Spleen (tissue), 11 donors: ENCODE results near the gene EPHB3. TPM values are rescaled to one million over a fixed set of nuclear protein-coding genes. Genes with fewer than 3 reads are reported as not detected.

Experiments used
- DNase-seq: peaks from one replicate; pipeline ENCODE4 v3.0.0-alpha.2; 2020
- H3K27ac ChIP-seq, 8 donors: fragments of 200-600 bp; sonication (generic) in 7 of 8; 1 replicate in 4 of 8; 2 replicates in 4 of 8; pipeline versions ENCODE4 v1.5.0 to v1.8.0; 2016 to 2021; ENCODE audit warnings: inconsistent platforms in 4 of 8, mild to moderate bottlenecking in 4 of 8, moderate library complexity in 1 of 8
- H3K27me3 ChIP-seq, 7 donors: fragments of 200-600 bp; sonication (generic) in 6 of 7; replicated peaks in 1 of 7; 1 replicate in 4 of 7; 2 replicates in 3 of 7; pipeline versions ENCODE4 v1.5.0 to v1.8.0; 2016 to 2021; ENCODE audit warnings: inconsistent platforms in 3 of 7, mild to moderate bottlenecking in 1 of 7
- H3K36me3 ChIP-seq, 6 donors: fragments of 200-600 bp; sonication (generic) in 5 of 6; 1 replicate in 4 of 6; 2 replicates in 2 of 6; pipeline versions ENCODE4 v1.5.0 to v1.8.0; 2016 to 2021; ENCODE audit warnings: inconsistent platforms in 2 of 6
- H3K4me1 ChIP-seq, 6 donors: fragments of 200-600 bp; sonication (generic) in 5 of 6; 1 replicate in 3 of 6; 2 replicates in 3 of 6; pipeline versions ENCODE4 v1.5.0 to v1.8.0; 2016 to 2021; ENCODE audit warnings: inconsistent platforms in 3 of 6
- H3K4me3 ChIP-seq, 8 donors: fragments of 200-600 bp; sonication (generic) in 7 of 8; 1 replicate in 4 of 8; 2 replicates in 4 of 8; pipeline versions ENCODE4 v1.5.0 to v1.8.0; 2016 to 2021; ENCODE audit warnings: inconsistent platforms in 4 of 8, mild to moderate bottlenecking in 4 of 8, moderate library complexity in 2 of 8
- H3K9me3 ChIP-seq, 8 donors: fragments of 200-600 bp; sonication (generic) in 7 of 8; 1 replicate in 4 of 8; 2 replicates in 4 of 8; pipeline versions ENCODE4 v1.5.0 to v1.8.0; 2016 to 2021; ENCODE audit warnings: inconsistent platforms in 4 of 8
- CTCF ChIP-seq, 11 experiments: fragments of 200-600 bp in 7 of 11; fragments of 450-650 bp in 4 of 11; sonication (generic) in 4 of 11; IDR thresholded peaks in 8 of 11; conservative IDR thresholded peaks in 3 of 11; 1 replicate in 7 of 11; 2 replicates in 4 of 11; pipeline versions ENCODE4 v1.4.0 to v1.8.0; 2016 to 2021; ENCODE audit warnings: antibody characterized with exemption in 11 of 11, inconsistent platforms in 4 of 11, mild to moderate bottlenecking in 1 of 11
- POLR2A ChIP-seq, 3 donors: fragments of 450-650 bp; IDR thresholded peaks; one replicate each; pipeline ENCODE4 v1.5.1; 2017; ENCODE audit warnings: antibody characterized with exemption in 3 of 3, mild to moderate bottlenecking in 1 of 3
- POLR2AphosphoS5 ChIP-seq, 3 donors: sonication (generic); formaldehyde crosslinking; IDR thresholded peaks; one replicate each; pipeline ENCODE4 v1.5.1; 2017; ENCODE audit warnings: antibody characterized with exemption in 3 of 3
- WGBS, 5 donors: extraction: QIAGEN DNeasy Blood & Tissue Kit in 3 of 5; methylation state at CpG; one replicate each; pipeline versions ENCODE4 v1.1.5 to v1.1.7; 2013 to 2018; 5-methylcytosine and 5-hydroxymethylcytosine counted together
- intact Hi-C: fragments of 100-400 bp; cut with DNase I; formaldehyde crosslinking; loops from one replicate; pipeline ENCODE4 v1.15.0; 2023; ENCODE audit warnings: low total_unique reads
- polyA plus RNA-seq, 3 donors: library from polyadenylated mRNA; stranded (reverse); fragments of 200-250 nt; gene quantifications; one replicate each; pipeline ENCODE4 v1.2.1, GENCODE V29; 2013
- total RNA-seq, 7 donors: library from RNA; depleted of rRNA in 3 of 7; stranded (reverse); fragments of >200 nt in 3 of 7; fragmentation: NEBNext Ultra II Directional in 4 of 7; extraction: Animal tissue kit (Norgen Biotek cat#: 25700) in 4 of 7; gene quantifications; one replicate each; pipeline versions ENCODE4 v1.1.0 to v1.2.1, GENCODE V29; 2016 to 2021
- donor health status: healthy with polysubstance abuse.
- donor health status: DM: no; HTN: no; CAD: no; lungs with moderate emphysema.
- donor health status: DM: no; HTN: no; CAD: no.
- donor health status: Bipolar disorder and iron deficiency.
- donor health status: healthy.
- donor health status: DM: no; HTN: no; CAD: no.
- donor health status: DM: yes; HTN: yes; CAD: no.

The EPHB3 gene
- total and polyA plus RNA-seq, 10 donors: 0.23 to 2.3 (median 0.88) TPM

GRCh38 chr3:184580376-184580775, 18.8 kb downstream of the EPHB3 start:
- H3K4me1 ChIP-seq: peaks cover 5 to 37% (median 23%) of the 10 kb centered on the region in 6 donors
- TF ChIP-seq POLR2A (IDR thresholded peaks at IDR 0.05): no peak
- no peak for TF ChIP-seq POLR2AphosphoS5 (IDR thresholded peaks at IDR 0.05)
- H3K4me3 ChIP-seq: no peak overlapping the region
- H3K36me3 ChIP-seq: peaks cover 0 to 9% (median 0%) of the 10 kb centered on the region in 6 donors
- intact Hi-C loops: no loop called here
- H3K27me3 ChIP-seq: peaks cover 0 to 44% (median 13%) of the 10 kb centered on the region in 7 donors
- WGBS, 5 donors: 91 to 95% (median 93%) methylated on average over 14 to 16 of the region's 16 CpGs
- H3K9me3 ChIP-seq: no peaks in the 10 kb centered on the region
- no peak for DNase-seq
- H3K27ac ChIP-seq: no peak overlapping the region

GRCh38 chr3:184581331-184581855, 19.8 kb downstream of the EPHB3 start:
- Histone ChIP-seq H3K27ac (no peak overlapping the region), H3K4me3 (no peak overlapping the region), H3K27me3 (peaks cover 0 to 44% (median 13%) of the 10 kb centered on the region in 7 donors), H3K36me3 (peaks cover 0 to 9% (median 0%) of the 10 kb centered on the region in 6 donors), H3K9me3 (no peaks in the 10 kb centered on the region), H3K4me1 (peaks cover 5 to 41% (median 23%) of the 10 kb centered on the region in 6 donors)
- DNase-seq: no peak
- no peak for TF ChIP-seq POLR2A (IDR thresholded peaks at IDR 0.05)
- TF ChIP-seq POLR2AphosphoS5 (IDR thresholded peaks at IDR 0.05): no peak
- TF ChIP-seq CTCF (IDR thresholded peaks at IDR 0.05 in 8 of 11, conservative IDR thresholded peaks at IDR 0.05 in 3 of 11): no peak
- intact Hi-C loops: no loop called here
- 80 to 93% (median 84%) methylated on average over 14 to 15 of the region's 15 CpGs for WGBS, 5 donors

- Histone ChIP-seq H3K4me1 (peaks cover 5 to 53% (median 23%) of the 10 kb centered on the region in 6 donors), H3K27me3 (peaks cover 0 to 44% (median 13%) of the 10 kb centered on the region in 7 donors), H3K27ac (peak overlapping the region in 7 of 8 donors; percentile 5 to 57 (median 34)), H3K4me3 (peak overlapping the region; percentile 17 to 68 (median 40)), H3K36me3 (no peaks in the 10 kb centered on the region), H3K9me3 (no peaks in the 10 kb centered on the region)
- TF ChIP-seq POLR2AphosphoS5 (IDR thresholded peaks at IDR 0.05): no peak
- no peak for TF ChIP-seq CTCF (IDR thresholded peaks at IDR 0.05 in 8 of 11, conservative IDR thresholded peaks at IDR 0.05 in 3 of 11)
- TF ChIP-seq POLR2A (IDR thresholded peaks at IDR 0.05): no peak
- DNase-seq: no peak
- intact Hi-C loops: no loop called here
- 33 to 49% (median 36%) methylated on average over 18 to 42 of the region's 42 CpGs for WGBS, 5 donors
Observed at GRCh38 chr3:184582646-184583577, 21.3 kb downstream of the EPHB3 start.

- intact Hi-C loops: no loop called here
- peaks cover 5 to 51% (median 23%) of the 10 kb centered on the region in 6 donors for H3K4me1 ChIP-seq
- peak overlapping the region; percentile 17 to 68 (median 40) for H3K4me3 ChIP-seq
- no peaks in the 10 kb centered on the region for H3K9me3 ChIP-seq
- peak overlapping the region in 4 of 8 donors; percentile 34 to 57 (median 47) for H3K27ac ChIP-seq
- 2 to 26% (median 5%) methylated on average over 13 to 80 of the region's 80 CpGs for WGBS, 5 donors
- TF ChIP-seq POLR2A (IDR thresholded peaks at IDR 0.05): no peak
- peak in 3 of 11 experiments; percentile 13 to 21 (median 21) for TF ChIP-seq CTCF (IDR thresholded peaks at IDR 0.05 in 8 of 11, conservative IDR thresholded peaks at IDR 0.05 in 3 of 11)
- H3K27me3 ChIP-seq: peaks cover 0 to 44% (median 13%) of the 10 kb centered on the region in 7 donors
- H3K36me3 ChIP-seq: no peaks in the 10 kb centered on the region
- DNase-seq: no peak
Observed at GRCh38 chr3:184583578-184584451, 22.2 kb downstream of the EPHB3 start.
